Chondrocyte (in vitro differentiated cells): ENCODE measurements around the gene PMAIP1. TPM values are rescaled to one million over a fixed set of nuclear protein-coding genes. Genes with fewer than 3 reads are reported as not detected.

Experiments
- DNase-seq: peaks from one replicate; pipeline ENCODE4 v3.0.0; 2021; ENCODE audit warnings: mixed read lengths, low spot score
- H3K27ac Mint-ChIP-seq: one replicate; pipeline ENCODE4 v1.8.0; 2021; ENCODE audit warnings: mild to moderate bottlenecking, moderate library complexity, mixed read lengths; ENCODE audit not compliant: unreplicated experiment
- H3K27me3 Mint-ChIP-seq: 2 replicates; pipeline ENCODE4 v1.8.0; 2021; ENCODE audit warnings: low read depth, mixed read lengths
- H3K36me3 Mint-ChIP-seq: 2 replicates; pipeline ENCODE4 v1.8.0; 2021; ENCODE audit warnings: low read depth, mixed read lengths
- H3K4me1 Mint-ChIP-seq: 2 replicates; pipeline ENCODE4 v1.8.0; 2021; ENCODE audit warnings: low read depth, mild to moderate bottlenecking, mixed read lengths
- H3K4me3 Mint-ChIP-seq: one replicate; pipeline ENCODE4 v1.8.0; 2021; ENCODE audit warnings: mild to moderate bottlenecking, moderate library complexity, mixed read lengths; ENCODE audit not compliant: unreplicated experiment
- H3K9me3 Mint-ChIP-seq: 2 replicates; pipeline ENCODE4 v1.8.0; 2021; ENCODE audit warnings: low read depth, mixed read lengths
- total RNA-seq: library from RNA; stranded (reverse); gene quantifications from 3 replicates; pipeline ENCODE4 v1.2.1, GENCODE V29; 2021
- TF ChIP-seq, protein P1 (sequence below): fragments of 200-600 bp; sonication (generic); IDR thresholded peaks from 2 replicates; pipeline ENCODE4 v1.5.0; 2021; ENCODE audit warnings: antibody characterized with exemption, mild to moderate bottlenecking, moderate library complexity

PMAIP1 gene
- total RNA-seq, 1 donor from 2014 or later, result 8.0 TPM

DNA sequence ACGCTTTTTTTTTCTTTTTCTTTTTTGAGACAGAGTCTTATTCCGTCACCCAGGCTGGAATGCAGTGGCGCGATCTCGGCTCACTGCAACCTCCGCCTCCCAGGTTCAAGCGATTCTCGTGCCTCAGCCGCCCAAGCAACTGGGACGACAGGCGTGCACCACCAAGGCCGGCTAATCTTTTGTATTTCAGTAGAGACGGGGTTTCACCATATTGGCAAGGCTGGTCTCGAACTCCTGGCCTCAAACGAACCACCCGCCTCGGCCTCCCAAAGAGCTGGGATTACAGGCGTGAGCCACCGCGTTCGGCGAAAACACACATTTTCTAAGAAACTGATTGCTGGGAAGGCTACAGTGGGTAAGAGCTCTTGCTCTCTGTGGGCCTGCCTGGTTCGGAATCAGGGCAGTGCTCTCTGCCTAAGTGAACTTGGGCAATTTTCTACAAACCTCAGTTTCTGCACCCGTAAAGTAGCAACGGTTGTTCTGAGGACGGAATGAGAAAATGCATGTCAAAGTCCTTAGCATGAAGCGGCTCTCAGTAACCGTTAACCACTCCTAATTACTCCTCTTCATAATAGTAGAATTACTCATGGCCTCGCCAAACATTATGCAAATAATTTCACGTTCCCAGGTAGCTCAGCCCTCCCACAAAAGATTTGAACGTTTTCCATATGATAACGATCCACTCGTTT lies 1.0 kb upstream of the PMAIP1 start:
- Mint-ChIP-seq H3K9me3 (no peaks in the 10 kb centered on the region), H3K27ac (peak overlapping the region; percentile 77), H3K36me3 (peaks cover 11% of the 10 kb centered on the region), H3K4me1 (peaks cover 32% of the 10 kb centered on the region), H3K27me3 (no peaks in the 10 kb centered on the region), H3K4me3 (peak overlapping the region; percentile 74)
- TF ChIP-seq, protein P1, sequence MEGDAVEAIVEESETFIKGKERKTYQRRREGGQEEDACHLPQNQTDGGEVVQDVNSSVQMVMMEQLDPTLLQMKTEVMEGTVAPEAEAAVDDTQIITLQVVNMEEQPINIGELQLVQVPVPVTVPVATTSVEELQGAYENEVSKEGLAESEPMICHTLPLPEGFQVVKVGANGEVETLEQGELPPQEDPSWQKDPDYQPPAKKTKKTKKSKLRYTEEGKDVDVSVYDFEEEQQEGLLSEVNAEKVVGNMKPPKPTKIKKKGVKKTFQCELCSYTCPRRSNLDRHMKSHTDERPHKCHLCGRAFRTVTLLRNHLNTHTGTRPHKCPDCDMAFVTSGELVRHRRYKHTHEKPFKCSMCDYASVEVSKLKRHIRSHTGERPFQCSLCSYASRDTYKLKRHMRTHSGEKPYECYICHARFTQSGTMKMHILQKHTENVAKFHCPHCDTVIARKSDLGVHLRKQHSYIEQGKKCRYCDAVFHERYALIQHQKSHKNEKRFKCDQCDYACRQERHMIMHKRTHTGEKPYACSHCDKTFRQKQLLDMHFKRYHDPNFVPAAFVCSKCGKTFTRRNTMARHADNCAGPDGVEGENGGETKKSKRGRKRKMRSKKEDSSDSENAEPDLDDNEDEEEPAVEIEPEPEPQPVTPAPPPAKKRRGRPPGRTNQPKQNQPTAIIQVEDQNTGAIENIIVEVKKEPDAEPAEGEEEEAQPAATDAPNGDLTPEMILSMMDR, result no peak
- DNase-seq, result no peak

DNA sequence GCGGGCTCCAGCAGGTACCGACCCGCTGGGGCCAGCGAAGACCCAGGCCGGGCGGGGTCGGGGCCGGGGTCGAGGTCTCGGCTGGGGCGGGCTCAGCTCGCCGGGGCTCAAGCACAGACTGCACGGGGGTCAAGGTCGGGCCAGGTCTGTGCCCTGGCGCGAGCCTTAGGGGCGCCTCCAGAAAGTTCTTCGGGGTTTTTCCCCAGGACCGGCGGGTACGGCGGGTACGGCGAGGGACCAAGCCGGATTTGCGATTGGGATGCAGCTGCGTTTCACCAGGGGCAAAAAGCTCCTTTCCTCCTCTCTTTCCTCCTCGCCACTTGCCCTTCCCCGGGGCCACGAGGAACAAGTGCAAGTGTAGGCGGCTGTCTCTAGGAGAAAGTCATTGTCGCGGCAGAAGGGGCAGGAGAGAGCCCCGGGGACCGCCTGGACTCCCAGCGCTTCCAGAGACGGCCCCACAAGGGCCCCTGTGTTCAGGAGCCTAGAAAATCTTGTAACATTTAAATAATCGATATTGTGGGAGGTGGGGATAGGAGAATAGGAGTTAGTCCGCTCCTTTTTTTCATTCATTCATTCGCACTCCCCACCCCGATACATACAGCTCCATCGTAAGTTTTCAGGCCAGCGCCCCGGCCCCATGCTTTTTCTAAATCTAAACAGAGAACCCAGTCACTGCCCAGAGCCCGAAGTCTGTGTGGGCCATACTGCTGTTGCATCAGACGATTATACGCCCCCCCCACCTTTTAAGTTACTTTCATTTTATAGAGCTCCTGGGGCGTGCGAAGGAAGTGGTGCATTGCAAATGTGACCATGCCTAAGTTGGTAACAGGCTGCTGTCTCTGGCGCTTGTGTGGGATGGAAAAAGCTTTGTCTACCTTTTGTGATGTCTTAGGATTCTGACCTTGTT lies 679 bp downstream of the PMAIP1 start:
- Mint-ChIP-seq H3K36me3 (peaks cover 11% of the 10 kb centered on the region), H3K4me1 (peaks cover 42% of the 10 kb centered on the region), H3K9me3 (no peaks in the 10 kb centered on the region), H3K27me3 (no peaks in the 10 kb centered on the region), H3K4me3 (peak overlapping the region; percentile 84), H3K27ac (peak overlapping the region; percentile 94)
- TF ChIP-seq, protein P1, result no peak
- DNase-seq, result no peak

DNA sequence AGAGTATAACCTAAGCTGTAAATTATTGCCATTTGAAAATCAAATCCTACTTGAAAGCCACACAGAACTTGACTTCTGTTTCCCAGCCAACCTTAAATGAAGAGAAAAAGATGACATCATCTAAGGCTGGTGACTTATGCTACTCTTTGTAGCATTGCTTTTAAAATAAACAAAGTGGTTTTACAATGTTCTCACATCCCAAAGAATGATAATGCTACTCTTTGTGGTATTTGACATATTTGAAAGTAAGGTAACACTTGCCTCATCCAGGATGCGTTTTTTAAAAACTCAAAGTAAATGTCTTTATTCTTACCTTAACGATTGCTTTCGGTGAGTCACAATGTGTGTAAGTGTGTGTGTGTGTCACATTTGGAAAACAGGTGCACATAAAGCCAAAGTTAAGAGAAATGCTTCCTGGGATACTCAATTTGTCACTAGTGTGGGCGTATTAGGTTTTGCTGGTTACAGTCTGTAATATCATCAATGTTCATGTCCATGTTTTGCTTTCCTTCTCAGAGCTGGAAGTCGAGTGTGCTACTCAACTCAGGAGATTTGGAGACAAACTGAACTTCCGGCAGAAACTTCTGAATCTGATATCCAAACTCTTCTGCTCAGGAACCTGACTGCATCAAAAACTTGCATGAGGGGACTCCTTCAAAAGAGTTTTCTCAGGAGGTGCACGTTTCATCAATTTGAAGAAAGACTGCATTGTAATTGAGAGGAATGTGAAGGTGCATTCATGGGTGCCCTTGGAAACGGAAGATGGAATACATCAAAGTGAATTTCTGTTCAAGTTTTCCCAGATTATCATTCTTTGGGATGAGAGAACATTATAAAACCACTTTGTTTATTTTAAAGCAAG lies 2.6 kb downstream of the PMAIP1 start:
- peaks cover 2% of the 10 kb centered on the region for H3K27me3 Mint-ChIP-seq
- H3K4me3 Mint-ChIP-seq, result peak overlapping the region; percentile 84
- no peak for DNase-seq
- H3K36me3 Mint-ChIP-seq, result peaks cover 11% of the 10 kb centered on the region
- TF ChIP-seq, protein P1, result no peak
- H3K9me3 Mint-ChIP-seq, result no peaks in the 10 kb centered on the region
- peaks cover 42% of the 10 kb centered on the region for H3K4me1 Mint-ChIP-seq
- H3K27ac Mint-ChIP-seq, result peak overlapping the region; percentile 75

DNA sequence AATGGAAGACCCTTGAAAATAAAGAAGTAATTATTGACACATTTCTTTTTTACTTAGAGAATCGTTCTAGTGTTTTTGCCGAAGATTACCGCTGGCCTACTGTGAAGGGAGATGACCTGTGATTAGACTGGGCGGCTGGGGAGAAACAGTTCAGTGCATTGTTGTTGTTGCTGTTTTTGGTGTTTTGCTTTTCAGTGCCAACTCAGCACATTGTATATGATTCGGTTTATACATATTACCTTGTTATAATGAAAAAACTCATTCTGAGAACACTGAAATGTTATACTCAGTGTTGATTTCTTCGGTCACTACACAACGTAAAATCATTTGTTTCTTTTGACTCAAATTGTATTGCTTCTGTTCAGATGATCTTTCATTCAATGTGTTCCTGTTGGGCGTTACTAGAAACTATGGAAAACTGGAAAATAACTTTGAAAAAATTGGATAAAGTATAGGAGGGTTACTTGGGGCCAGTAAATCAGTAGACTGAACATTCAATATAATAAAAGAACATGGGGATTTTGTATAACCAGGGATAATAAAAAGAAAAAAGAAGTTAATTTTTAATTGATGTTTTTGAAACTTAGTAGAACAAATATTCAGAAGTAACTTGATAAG lies 3.3 kb downstream of the PMAIP1 start:
- TF ChIP-seq, protein P1, result no peak
- H3K27ac Mint-ChIP-seq, result no peak overlapping the region
- H3K4me1 Mint-ChIP-seq, result peaks cover 42% of the 10 kb centered on the region
- peaks cover 2% of the 10 kb centered on the region for H3K27me3 Mint-ChIP-seq
- no peak for DNase-seq
- no peak overlapping the region for H3K4me3 Mint-ChIP-seq
- H3K9me3 Mint-ChIP-seq, result no peaks in the 10 kb centered on the region
- H3K36me3 Mint-ChIP-seq, result peaks cover 11% of the 10 kb centered on the region
